ENCODE results near the gene MEPCE. TPM values are rescaled to one million over a fixed set of nuclear protein-coding genes. Genes with fewer than 3 reads are reported as not detected.

The MEPCE gene
- total and polyA plus RNA-seq, 10 of the 15 experiments (the other 5 are each of a cell fraction or from before 2014, with no cell fraction given), result 8.2 to 48.0 (median 22.1) TPM

DNA sequence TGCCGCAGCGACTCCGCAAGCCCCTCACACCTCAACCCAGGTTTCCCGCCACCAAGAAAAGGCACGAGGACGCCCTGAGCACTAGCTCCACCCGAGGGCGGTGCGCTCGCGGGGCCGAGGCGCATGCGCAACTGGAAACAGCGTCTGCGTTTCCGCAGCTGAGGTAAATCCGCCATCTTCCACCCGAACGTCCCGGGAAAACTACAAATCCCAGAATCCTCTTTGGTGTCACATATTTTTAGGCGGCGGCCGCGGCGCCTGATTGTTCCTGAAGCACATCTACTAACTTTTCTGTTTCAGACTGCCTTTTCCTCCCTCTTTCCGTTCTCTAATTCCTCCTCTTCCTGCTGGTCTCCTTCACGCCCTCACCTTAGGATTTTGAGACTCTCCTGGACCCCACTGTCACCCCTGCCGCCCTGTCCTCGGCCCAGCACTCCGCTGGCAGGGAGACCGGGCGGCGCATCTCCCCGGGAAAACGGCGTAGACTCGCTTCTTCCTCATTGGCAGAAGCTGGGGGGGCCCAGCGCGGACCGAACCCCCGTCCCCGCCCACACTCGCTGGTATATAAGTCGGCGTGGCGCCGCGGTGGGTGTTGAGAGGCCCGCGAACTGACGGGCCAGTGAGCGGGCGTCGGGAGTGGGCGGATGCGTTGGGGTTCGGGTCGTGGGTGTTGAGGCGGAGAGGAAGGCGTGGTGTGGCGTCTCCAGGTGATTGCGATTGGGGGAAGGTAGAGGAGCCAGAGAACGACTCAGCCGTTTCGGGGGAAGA lies 1.2 kb upstream of the MEPCE start, which contains the start of gene ZCWPW1:
Gene ZCWPW1, minus strand, starts transcription at position 505 of the 768 bp plus-strand sequence. CDS start 8,054 bp downstream, outside the sequence.
- H3K4me2 ChIP-seq (ENCODE audit: control insufficient read depth, insufficient read depth), result peak within 1 kb of the TSS; percentile 66
- ChIA-PET SMC1A (ENCODE audit: uncharacterized antibody, unreplicated experiment) (interaction anchor here (0.8 to 3.0 kb wide), 10 partner anchors 8 to 63 kb away, joined by 3 to 15 read pairs (median 4); no protein-coding TSS in a partner anchor), RAD21 (ENCODE audit: unreplicated experiment) (interaction anchor here (0.7 to 3.1 kb wide), 21 partner anchors 8 to 279 kb away, joined by 3 to 25 read pairs (median 4); partner anchors contain the start of genes LAMTOR4 and TSC22D4), POLR2A (interaction anchor here (0.5 to 2.5 kb wide), 31 partner anchors 8 to 278 kb away, joined by 3 to 18 read pairs (median 6); partner anchors contain the start of genes FBXO24, LRCH4, POP7 and PPP1R35), CTCF (interaction anchor here (0.8 to 1.6 kb wide), 7 partner anchors 10 to 70 kb away, joined by 3 to 8 read pairs (median 4); partner anchors contain the start of gene PILRB)
- WGBS (ENCODE audit: insufficient coverage, insufficient replicate concordance, low lambda C conversion rate, missing lambda C conversion rate), result 2% methylated on average over 66 of the region's 66 CpGs
- H3K4me3 ChIP-seq, result peak within 1 kb of the TSS; percentile 74
- TSS peak; percentile 88 for BruUV-seq (replicated peaks)
- H3K4me1 ChIP-seq (ENCODE audit: control insufficient read depth, insufficient read depth, low read length), result peaks cover 22% of the 10 kb centered on the region
- H3K27ac ChIP-seq (ENCODE audit: control insufficient read depth, insufficient read depth), result peak within 1 kb of the TSS; percentile 99
- H3K9me3 ChIP-seq (replicated peaks; ENCODE audit: control insufficient read depth, insufficient read depth, low read length), result no peaks in the 10 kb centered on the region
- ATAC-seq (peak; percentile 69), DNase-seq (ENCODE audit: low read depth, low spot score) (peak; percentile 88), FAIRE-seq (peak; percentile 97)
- H3K27me3 ChIP-seq (replicated peaks in 1 of 2; ENCODE audit: control insufficient read depth in 2 of 2, insufficient read depth in 2 of 2, low read length in 1 of 2), result no peaks in the 10 kb centered on the region
- H3K36me3 ChIP-seq (ENCODE audit: control insufficient read depth in 2 of 2, insufficient read depth in 2 of 2, low read length in 1 of 2), result peaks cover 2 to 9% of the 10 kb centered on the region in 2 experiments; a peak in 3 of 4 replicates
- H3K9ac ChIP-seq (ENCODE audit: control insufficient read depth, insufficient read depth, low read length), result peak within 1 kb of the TSS; percentile 98
- peaks cover 35% of the 10 kb centered on the region for H3K79me2 ChIP-seq (ENCODE audit: control insufficient read depth, insufficient read depth, low read length)
- intact Hi-C loops (cut with micrococcal nuclease; ENCODE audit: unreplicated experiment), result no loop called here
- in situ Hi-C loops (cut with MboI), result no loop called here
- no peaks in the 10 kb centered on the region for H4K20me1 ChIP-seq (ENCODE audit: control insufficient read depth, insufficient read depth)
- H2AFZ ChIP-seq (ENCODE audit: control insufficient read depth, low read depth, low read length), result peak within 1 kb of the TSS; percentile 91
- TF ChIP-seq HCFC1 (IDR thresholded peaks at IDR 0.05; ENCODE audit: low read length) (peak; percentile 88), STAT3 (IDR thresholded peaks at IDR 0.05; ENCODE audit: low read depth, low read length) (no peak), ZNF24 (IDR thresholded peaks at IDR 0.05) (0 out of 2 replicates have a peak, but pooled peaks have one; percentile 4), BCL11A (IDR thresholded peaks at IDR 0.05; ENCODE audit: low read depth, low read length) (no peak), ZNF207 (IDR thresholded peaks at IDR 0.05; ENCODE audit: borderline replicate concordance) (peak; percentile 96; the same call in 1 of the 2 replicates), CHD4 (IDR thresholded peaks at IDR 0.05) (no peak), NFXL1 (IDR thresholded peaks at IDR 0.05; ENCODE audit: borderline replicate concordance) (no peak), NR2F1 (conservative IDR thresholded peaks at IDR 0.05) (0 out of 2 replicates have a peak, but pooled peaks have one; percentile 49), CHD1 (IDR thresholded peaks at IDR 0.05; ENCODE audit: low read depth, low read length) (peak; percentile 79; the same call in 1 of the 2 replicates), TBL1XR1 (IDR thresholded peaks at IDR 0.05; ENCODE audit: low read depth, low read length) (peak; percentile 48; the same call in 1 of the 2 replicates), STAT1 (conservative IDR thresholded peaks at IDR 0.05) (peak; percentile 97), BMI1 (IDR thresholded peaks at IDR 0.05; ENCODE audit: borderline replicate concordance) (peak; percentile 70; the same call in 1 of the 2 replicates), MEF2B (IDR thresholded peaks at IDR 0.05; ENCODE audit: partially characterized antibody, poor library complexity, severe bottlenecking) (peak; percentile 51)
- TF ChIP-seq, protein P1, sequence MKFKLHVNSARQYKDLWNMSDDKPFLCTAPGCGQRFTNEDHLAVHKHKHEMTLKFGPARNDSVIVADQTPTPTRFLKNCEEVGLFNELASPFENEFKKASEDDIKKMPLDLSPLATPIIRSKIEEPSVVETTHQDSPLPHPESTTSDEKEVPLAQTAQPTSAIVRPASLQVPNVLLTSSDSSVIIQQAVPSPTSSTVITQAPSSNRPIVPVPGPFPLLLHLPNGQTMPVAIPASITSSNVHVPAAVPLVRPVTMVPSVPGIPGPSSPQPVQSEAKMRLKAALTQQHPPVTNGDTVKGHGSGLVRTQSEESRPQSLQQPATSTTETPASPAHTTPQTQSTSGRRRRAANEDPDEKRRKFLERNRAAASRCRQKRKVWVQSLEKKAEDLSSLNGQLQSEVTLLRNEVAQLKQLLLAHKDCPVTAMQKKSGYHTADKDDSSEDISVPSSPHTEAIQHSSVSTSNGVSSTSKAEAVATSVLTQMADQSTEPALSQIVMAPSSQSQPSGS (IDR thresholded peaks at IDR 0.05; ENCODE audit: low read length), result no peak
- TF ChIP-seq, protein P2, sequence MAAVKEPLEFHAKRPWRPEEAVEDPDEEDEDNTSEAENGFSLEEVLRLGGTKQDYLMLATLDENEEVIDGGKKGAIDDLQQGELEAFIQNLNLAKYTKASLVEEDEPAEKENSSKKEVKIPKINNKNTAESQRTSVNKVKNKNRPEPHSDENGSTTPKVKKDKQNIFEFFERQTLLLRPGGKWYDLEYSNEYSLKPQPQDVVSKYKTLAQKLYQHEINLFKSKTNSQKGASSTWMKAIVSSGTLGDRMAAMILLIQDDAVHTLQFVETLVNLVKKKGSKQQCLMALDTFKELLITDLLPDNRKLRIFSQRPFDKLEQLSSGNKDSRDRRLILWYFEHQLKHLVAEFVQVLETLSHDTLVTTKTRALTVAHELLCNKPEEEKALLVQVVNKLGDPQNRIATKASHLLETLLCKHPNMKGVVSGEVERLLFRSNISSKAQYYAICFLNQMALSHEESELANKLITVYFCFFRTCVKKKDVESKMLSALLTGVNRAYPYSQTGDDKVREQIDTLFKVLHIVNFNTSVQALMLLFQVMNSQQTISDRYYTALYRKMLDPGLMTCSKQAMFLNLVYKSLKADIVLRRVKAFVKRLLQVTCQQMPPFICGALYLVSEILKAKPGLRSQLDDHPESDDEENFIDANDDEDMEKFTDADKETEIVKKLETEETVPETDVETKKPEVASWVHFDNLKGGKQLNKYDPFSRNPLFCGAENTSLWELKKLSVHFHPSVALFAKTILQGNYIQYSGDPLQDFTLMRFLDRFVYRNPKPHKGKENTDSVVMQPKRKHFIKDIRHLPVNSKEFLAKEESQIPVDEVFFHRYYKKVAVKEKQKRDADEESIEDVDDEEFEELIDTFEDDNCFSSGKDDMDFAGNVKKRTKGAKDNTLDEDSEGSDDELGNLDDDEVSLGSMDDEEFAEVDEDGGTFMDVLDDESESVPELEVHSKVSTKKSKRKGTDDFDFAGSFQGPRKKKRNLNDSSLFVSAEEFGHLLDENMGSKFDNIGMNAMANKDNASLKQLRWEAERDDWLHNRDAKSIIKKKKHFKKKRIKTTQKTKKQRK (IDR thresholded peaks at IDR 0.05; ENCODE audit: low read depth, low read length), result 0 out of 2 replicates have a peak, but pooled peaks have one; percentile 13

Data from GM12878 (cell line).